GM21447 (cell line): Measurements from ENCODE around the gene ZFAND4.
"Not testable (repeated sequence)": the region's sequence is repeated elsewhere in the genome, so short reads cannot be mapped to it uniquely, and the experiment has no call there.

Experiments used
- ATAC-seq: cut with Tn5 transposase; IDR thresholded peaks from one replicate; pipeline ENCODE4 v1.9.1; 2021; ENCODE audit not compliant: unreplicated experiment

ZFAND4 gene

GRCh38 chr10:45644527-45644926 lies 28.0 kb downstream of the ZFAND4 start:
- no peak for ATAC-seq

DNA sequence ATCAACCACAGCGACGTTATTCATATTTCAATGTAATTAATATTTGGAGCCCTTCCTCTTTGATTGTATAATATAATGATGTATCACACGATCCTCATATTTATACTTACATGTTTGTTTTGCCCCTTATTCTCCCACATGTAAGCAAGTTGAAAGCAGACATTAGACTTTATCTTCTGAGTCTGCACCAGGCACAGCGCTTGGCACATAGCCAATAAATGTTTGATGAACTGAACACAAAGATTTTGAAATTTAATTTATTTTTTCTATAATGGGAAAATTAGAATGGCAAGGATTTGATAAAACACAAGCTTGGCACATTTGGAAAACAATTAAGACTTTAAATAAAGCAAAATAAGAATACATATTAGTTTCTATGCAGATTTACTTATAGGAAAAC lies 31.6 kb downstream of the ZFAND4 start:
- no peak for ATAC-seq

DNA sequence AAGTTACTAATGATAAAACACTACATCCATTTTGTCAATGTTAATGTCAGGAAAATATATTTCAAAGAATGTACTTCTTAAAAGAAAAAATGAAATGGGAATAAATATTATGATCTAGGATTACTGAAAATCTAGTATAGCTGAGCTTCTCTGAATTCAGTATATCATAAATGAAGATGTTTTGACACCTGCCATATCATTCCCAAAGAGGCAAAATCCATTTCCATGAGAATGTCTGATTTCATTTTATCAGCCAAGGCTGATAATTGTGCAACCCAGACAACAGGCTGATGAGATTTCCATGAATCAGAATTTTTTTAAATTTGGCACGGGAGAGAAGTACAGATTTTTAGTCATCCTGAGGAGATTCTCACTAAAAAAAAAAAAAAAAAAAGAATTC lies 32.5 kb downstream of the ZFAND4 start:
- no peak for ATAC-seq

DNA sequence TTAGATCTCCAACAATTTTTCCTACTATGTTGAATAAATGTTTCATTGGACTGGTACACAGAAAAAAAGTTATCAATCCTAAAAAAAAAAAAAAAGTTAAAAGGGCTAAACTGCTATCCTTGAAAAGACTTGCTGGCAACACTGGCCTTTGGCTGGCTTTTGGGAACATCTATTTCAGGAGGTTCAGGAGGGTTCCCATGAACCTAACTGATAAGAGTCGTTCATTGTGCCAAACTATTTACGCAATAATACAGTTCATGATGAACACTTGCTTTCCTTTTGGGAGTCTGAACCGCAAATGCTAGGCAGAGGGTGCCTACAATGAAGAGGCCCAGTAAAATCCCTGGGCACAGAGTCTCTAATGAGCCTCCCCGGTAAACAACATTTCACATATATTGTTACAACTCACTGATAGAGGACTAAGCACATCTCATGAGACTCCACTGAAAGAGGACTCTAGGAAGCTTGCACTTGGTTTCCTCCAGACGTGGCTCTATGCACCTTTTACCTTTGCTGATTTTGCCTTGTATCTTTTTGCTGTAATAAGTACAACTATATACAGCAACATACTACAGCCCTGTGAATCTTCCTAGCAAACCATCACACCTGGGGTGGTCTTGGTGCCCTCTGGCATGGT lies 45.0 kb downstream of the ZFAND4 start:
- ATAC-seq = no peak

- ATAC-seq = no peak
Measured at GRCh38 chr10:45625879-45626278, 46.7 kb downstream of the ZFAND4 start.

GRCh38 chr10:45624724-45625123 lies 47.8 kb downstream of the ZFAND4 start:
- ATAC-seq = no peak

GRCh38 chr10:45614869-45615268 lies 57.7 kb downstream of the ZFAND4 start:
- no peak for ATAC-seq

- ATAC-seq = no peak
Measured at GRCh38 chr10:45612741-45613140, 59.8 kb downstream of the ZFAND4 start.

DNA sequence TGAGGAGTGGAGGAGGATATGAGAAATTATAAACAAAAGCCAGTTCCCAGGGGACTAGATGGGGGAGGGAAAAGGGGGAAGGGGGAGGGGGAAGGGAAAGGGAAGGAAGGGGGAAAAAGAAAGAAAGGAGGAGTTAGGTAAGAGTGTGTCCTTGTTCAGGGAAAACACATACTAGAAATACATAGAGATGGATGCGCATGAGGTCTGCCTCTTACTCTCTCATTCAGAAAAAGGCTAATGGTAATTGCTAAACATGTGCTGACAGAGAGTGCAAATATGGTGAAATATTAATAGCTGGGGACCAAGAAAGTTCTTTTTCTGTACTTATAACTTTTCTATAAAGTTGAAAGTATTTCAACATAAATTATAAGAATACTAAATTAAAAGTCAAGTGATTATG lies 64.5 kb downstream of the ZFAND4 start:
- no peak for ATAC-seq

- ATAC-seq = no peak
Measured at GRCh38 chr10:45607276-45607675, 65.3 kb downstream of the ZFAND4 start.

GRCh38 chr10:45602836-45603235 lies 69.7 kb downstream of the ZFAND4 start:
- no peak for ATAC-seq

DNA sequence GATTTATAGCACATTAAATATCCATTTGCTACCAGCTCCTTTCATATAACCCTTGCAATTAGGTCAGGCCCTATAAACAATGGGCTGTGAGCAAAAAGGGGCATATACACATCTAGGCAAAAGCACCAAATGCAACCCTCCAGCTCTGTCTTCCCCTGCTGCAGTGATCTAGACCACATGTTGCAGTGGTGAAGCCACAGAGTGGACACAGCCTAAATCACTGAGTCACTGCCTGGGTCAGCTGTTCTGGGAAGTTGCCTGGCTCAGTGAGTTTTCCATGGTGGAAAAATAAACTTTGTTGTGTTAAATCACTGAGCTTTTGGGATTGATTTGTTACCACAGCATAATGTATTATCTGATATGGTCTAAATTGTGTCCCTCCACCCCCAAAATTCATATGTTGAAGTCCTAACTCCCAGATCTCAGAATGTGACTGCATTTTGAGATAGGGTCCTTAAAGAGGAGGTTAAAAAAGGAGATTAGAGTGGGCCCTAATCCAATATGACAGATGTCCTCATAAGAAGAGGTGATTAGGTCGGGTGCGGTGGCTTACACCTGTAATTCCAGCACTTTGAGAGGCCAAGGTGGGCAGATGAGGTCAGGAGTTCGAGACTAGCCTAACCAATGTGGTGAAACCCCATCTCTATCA lies 70.4 kb downstream of the ZFAND4 start:
- no peak for ATAC-seq

DNA sequence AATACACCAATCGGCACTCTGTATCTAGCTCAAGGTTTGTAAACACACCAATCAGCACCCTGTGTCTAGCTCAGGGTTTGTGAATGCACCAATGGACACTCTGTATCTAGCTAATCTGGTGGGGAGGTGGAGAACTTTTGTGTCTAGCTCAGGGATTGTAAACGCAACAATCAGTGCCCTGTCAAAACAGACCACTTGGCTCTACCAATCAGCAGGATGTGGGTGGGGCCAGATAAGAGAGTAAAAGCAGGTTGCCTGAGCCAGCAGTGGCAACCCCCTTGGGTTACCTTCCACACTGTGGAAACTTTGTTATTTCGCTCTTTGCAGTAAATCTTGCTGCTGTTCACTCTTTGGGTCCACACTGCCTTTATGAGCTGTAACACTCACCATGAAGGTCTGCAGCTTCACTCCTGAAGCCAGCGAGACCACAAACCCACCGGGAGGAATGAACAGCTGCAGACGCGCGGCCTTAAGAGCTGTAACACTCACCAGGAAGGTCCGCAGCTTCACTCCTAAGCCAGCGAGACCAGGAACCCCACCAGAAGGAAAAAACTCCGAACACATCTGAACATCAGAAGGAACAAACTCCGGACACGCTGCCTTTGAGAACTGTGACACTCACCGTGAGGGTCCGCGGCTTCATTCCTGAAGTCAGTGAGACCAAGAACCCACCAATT lies 71.2 kb downstream of the ZFAND4 start:
- not testable (repeated sequence) for ATAC-seq

GRCh38 chr10:45600337-45601253 lies 72.0 kb downstream of the ZFAND4 start:
- not testable (repeated sequence) for ATAC-seq

GRCh38 chr10:45599646-45600045 lies 72.9 kb downstream of the ZFAND4 start:
- ATAC-seq = no peak

- no peak for ATAC-seq
Measured at GRCh38 chr10:45599021-45599603, 73.5 kb downstream of the ZFAND4 start.

DNA sequence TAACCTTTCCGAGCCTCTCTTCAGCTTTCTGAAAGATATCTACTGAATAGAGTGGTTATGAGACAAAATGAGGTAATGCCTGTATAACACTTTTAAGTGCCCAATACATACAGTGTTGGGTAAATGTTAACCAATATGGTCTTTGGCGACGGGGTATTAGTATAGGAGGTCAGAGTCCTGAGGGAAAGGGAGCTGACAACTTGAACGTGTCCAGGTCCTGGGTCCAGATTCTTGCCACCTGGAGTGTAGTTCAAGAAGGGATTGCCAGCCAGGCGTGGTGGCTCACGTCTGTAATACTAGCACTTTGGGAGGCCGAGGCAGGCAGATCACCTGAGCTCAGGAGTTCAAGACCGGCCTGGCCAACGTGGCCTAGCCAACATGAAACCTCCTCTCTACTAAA lies 76.0 kb downstream of the ZFAND4 start:
- ATAC-seq = no peak

DNA sequence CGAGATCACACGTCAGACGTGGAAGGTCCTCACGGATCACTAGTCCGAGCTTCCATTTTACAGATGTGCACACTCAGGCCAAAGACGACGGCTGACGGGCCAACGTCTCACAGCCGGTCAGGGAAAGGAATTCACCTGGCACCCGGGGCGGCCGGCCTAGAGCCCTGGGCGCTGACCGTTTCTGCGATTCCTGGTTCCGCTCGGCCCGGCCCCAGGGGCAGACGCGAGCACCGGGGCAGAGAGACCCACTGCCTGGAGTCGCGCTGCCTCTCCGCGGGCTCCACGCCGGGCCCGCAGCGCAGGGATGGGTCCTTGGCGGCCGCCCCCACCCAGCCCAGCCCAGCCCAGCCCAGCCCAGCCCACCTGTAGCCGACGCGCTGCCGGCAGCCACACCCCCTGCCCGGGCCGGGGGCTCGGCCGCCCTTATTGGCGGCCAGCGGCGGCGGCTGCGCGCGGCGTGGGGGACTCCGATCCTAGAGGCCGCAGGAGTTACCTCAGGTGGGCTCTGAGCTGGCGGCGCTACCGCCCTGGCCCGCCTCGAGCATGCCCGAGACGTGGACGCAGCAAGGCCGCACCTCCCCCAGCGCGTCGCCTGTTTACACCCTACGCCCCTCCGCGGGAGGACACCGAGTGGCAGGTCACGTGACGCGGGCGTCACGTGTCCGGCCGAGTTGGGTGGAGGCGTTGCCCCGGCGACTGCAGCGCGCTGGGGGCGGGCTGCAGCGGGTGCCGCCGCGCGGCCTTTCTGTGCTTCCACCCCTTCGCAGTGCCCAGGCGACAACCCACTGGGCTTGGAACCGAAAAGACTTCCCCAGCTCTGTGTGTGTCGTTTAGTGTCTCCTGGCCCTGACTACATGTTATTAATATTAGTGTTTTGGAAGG lies 78.1 kb downstream of the ZFAND4 start:
- peak; percentile 90 for ATAC-seq

DNA sequence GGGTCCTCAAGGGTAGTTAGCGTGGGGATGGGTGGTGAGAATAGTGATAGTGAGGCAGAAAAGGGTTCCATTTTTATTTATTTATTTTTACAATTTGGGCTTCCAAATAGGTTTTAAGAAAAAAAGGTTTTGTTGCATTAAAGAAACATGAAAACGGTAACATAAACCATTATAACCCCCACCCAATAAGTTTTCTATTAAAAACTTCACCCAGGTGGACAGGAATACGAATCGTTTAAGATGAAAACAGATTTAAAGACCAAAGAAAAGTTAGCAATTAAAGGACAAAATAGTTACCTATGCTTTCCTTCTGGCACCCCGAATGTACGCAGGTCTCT lies 78.7 kb downstream of the ZFAND4 start:
- no peak for ATAC-seq

GRCh38 chr10:45592926-45593325 lies 79.6 kb downstream of the ZFAND4 start:
- ATAC-seq = no peak
